Vagina (tissue), 2 donors: ENCODE data around the gene ITGBL1. TPM values are rescaled to one million over a fixed set of nuclear protein-coding genes. Genes with fewer than 3 reads are reported as not detected.

Experiments
- DNase-seq, 2 donors: peaks; one replicate each; pipeline ENCODE4 v3.0.0-alpha.2; 2017; ENCODE audit errors: extremely low spot score in 2 of 2
- H3K27ac ChIP-seq: fragments of 200-600 bp; sonication (generic); one replicate; pipeline ENCODE4 v1.5.1; 2019
- H3K27me3 ChIP-seq: fragments of 200-600 bp; sonication (generic); one replicate; pipeline ENCODE4 v1.5.1; 2019
- H3K36me3 ChIP-seq, 2 donors: fragments of 200-600 bp; sonication (generic); one replicate each; pipeline ENCODE4 v1.5.1; 2017 to 2019
- H3K4me1 ChIP-seq: fragments of 200-600 bp; sonication (generic); one replicate; pipeline ENCODE4 v1.5.1; 2019
- H3K4me3 ChIP-seq, 2 donors: fragments of 200-600 bp; sonication (generic); 1 replicate in 1 of 2; 2 replicates in 1 of 2; pipeline ENCODE4 v1.5.1; 2016 to 2019
- H3K9me3 ChIP-seq: fragments of 200-600 bp; sonication (generic); one replicate; pipeline ENCODE4 v1.5.1; 2019
- POLR2A ChIP-seq, 2 donors: fragments of 450-650 bp; IDR thresholded peaks; one replicate each; pipeline ENCODE4 v1.6.1; 2017; ENCODE audit warnings: antibody characterized with exemption in 2 of 2, mild to moderate bottlenecking in 2 of 2, moderate library complexity in 2 of 2
- POLR2AphosphoS5 ChIP-seq, 2 donors: sonication (generic); formaldehyde crosslinking; IDR thresholded peaks; one replicate each; pipeline ENCODE4 v1.9.0; 2017; ENCODE audit warnings: antibody characterized with exemption in 2 of 2, mild to moderate bottlenecking in 2 of 2, low read depth in 1 of 2; ENCODE audit not compliant: insufficient read depth in 1 of 2
- intact Hi-C: fragments of 100-400 bp; cut with DNase I; formaldehyde crosslinking; loops from one replicate; pipeline ENCODE4 v1.15.1; 2023
- total RNA-seq: library from RNA; depleted of rRNA; stranded (reverse); fragments of >200 nt; gene quantifications from one replicate; pipeline ENCODE4 v1.2.3, GENCODE V29; 2016
- TF ChIP-seq, protein P1 (sequence below), 3 experiments: fragments of 450-650 bp in 2 of 3; fragments of 200-600 bp in 1 of 3; sonication (generic) in 1 of 3; IDR thresholded peaks; one replicate each; pipeline ENCODE4 v1.5.1; 2017 to 2019; ENCODE audit warnings: antibody characterized with exemption in 3 of 3, mild to moderate bottlenecking in 2 of 3, moderate library complexity in 2 of 3

ITGBL1 gene
- total RNA-seq, 1 donor from 2014 or later = 6.4 TPM

DNA sequence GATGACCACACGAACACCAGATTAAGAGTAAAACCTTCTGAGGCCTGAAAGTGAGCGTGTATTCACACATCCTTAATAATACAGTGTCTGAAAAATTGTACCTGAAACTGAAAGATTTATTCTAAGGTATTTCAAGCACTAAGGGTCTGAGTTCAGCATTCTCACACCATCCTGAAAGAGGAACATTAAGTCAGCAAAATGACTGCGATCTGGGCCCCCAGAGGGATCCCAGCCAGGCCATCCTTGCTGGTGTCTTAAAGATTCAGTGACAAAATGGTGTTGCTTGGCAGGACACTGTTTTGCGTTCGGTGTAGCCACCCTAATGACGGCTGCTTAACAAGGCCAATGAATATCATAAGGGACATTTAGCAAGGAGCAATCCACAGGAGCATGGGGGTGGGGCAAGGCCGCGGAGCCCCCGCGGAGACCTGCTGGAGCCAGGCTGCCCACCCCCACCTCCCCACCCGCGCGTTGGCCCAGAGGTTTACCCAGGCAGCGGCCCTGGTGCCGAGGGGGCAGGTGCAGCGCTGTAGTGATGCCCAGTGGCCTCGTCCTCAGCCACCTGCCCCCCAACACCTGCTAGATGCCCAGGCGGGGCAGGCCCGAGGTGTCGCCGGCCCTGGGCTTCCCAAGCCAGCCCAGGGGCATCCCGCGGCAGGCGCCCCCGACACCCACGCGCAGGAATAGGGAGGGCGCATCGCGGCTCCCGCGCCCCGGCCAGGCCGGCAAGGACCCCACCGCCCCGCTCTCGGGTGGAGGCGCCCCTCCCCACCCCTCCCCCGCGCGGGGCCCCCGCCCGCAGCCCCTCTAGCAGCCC, 36.9 kb upstream of the ITGBL1 start:
- Histone ChIP-seq H3K27ac (no peak overlapping the region), H3K4me1 (no peaks in the 10 kb centered on the region), H3K27me3 (peaks cover 7% of the 10 kb centered on the region), H3K4me3 (peak overlapping the region; percentile 44), H3K9me3 (no peaks in the 10 kb centered on the region), H3K36me3 (no peaks in the 10 kb centered on the region)
- no peak for DNase-seq
- TF ChIP-seq POLR2AphosphoS5 (IDR thresholded peaks at IDR 0.05; ENCODE audit: insufficient read depth in 1 of 2, low read depth in 1 of 2) = no peak
- TF ChIP-seq, protein P1, sequence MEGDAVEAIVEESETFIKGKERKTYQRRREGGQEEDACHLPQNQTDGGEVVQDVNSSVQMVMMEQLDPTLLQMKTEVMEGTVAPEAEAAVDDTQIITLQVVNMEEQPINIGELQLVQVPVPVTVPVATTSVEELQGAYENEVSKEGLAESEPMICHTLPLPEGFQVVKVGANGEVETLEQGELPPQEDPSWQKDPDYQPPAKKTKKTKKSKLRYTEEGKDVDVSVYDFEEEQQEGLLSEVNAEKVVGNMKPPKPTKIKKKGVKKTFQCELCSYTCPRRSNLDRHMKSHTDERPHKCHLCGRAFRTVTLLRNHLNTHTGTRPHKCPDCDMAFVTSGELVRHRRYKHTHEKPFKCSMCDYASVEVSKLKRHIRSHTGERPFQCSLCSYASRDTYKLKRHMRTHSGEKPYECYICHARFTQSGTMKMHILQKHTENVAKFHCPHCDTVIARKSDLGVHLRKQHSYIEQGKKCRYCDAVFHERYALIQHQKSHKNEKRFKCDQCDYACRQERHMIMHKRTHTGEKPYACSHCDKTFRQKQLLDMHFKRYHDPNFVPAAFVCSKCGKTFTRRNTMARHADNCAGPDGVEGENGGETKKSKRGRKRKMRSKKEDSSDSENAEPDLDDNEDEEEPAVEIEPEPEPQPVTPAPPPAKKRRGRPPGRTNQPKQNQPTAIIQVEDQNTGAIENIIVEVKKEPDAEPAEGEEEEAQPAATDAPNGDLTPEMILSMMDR (IDR thresholded peaks at IDR 0.05) = no peak
- no peak for TF ChIP-seq POLR2A (IDR thresholded peaks at IDR 0.05)
- intact Hi-C loops = no loop called here

- intact Hi-C loops = no loop called here
- no peak within 1 kb of the TSS for H3K27ac ChIP-seq
- peak within 1 kb of the TSS; percentile 44 for H3K4me3 ChIP-seq
- DNase-seq = no peak
- TF ChIP-seq POLR2A (IDR thresholded peaks at IDR 0.05) (no peak), POLR2AphosphoS5 (IDR thresholded peaks at IDR 0.05; ENCODE audit: insufficient read depth in 1 of 2, low read depth in 1 of 2) (no peak)
- TF ChIP-seq, protein P1 (IDR thresholded peaks at IDR 0.05) = no peak
- no peaks in the 10 kb centered on the region for H3K4me1 ChIP-seq
- no peaks in the 10 kb centered on the region for H3K9me3 ChIP-seq
- peaks cover 7% of the 10 kb centered on the region for H3K27me3 ChIP-seq
- H3K36me3 ChIP-seq = no peaks in the 10 kb centered on the region
Measured at GRCh38 chr13:101416181-101417042, 36.1 kb upstream of the ITGBL1 start, which contains the start of gene NALCN. Gene NALCN, minus strand, starts transcription at chr13:101416508. Its CDS starts 17,382 bp downstream, at chr13:101399126.

- intact Hi-C loops = no loop called here
- TF ChIP-seq, protein P1 (IDR thresholded peaks at IDR 0.05) = no peak
- no peak for TF ChIP-seq POLR2A (IDR thresholded peaks at IDR 0.05)
- no peak for TF ChIP-seq POLR2AphosphoS5 (IDR thresholded peaks at IDR 0.05; ENCODE audit: insufficient read depth in 1 of 2, low read depth in 1 of 2)
- peak overlapping the region; percentile 44 for H3K4me3 ChIP-seq
Measured at GRCh38 chr13:101417043-101417406, 35.5 kb upstream of the ITGBL1 start.

DNA sequence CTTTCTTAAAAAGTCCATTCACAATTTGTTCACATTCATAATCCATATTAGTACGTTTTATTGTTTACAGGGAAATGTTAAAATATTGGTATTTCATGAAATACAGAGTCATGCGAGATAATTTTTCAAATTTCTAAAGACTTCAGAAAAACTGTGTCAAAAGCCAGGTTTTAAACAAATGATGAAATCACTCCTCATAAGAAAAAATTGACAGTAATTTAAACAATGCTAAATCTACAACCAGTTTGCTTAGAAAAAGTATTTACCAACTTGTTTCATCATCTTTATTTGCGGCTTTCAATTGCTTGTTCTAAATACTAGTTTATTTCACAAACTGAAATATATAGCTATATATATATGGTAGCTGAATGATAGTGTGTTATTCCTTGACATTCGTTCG, 35.0 kb upstream of the ITGBL1 start:
- Histone ChIP-seq H3K4me1 (no peaks in the 10 kb centered on the region), H3K9me3 (no peaks in the 10 kb centered on the region), H3K27me3 (peaks cover 7% of the 10 kb centered on the region), H3K27ac (no peak overlapping the region), H3K36me3 (no peaks in the 10 kb centered on the region), H3K4me3 (no peak overlapping the region)
- no peak for DNase-seq
- intact Hi-C loops = no loop called here
- TF ChIP-seq POLR2A (IDR thresholded peaks at IDR 0.05) = no peak
- no peak for TF ChIP-seq POLR2AphosphoS5 (IDR thresholded peaks at IDR 0.05; ENCODE audit: insufficient read depth in 1 of 2, low read depth in 1 of 2)
- TF ChIP-seq, protein P1 (IDR thresholded peaks at IDR 0.05) = no peak

More at GRCh38 chr13:101417043-101417406, 35.5 kb upstream of the ITGBL1 start:
- Histone ChIP-seq H3K4me1 (no peaks in the 10 kb centered on the region), H3K27me3 (peaks cover 7% of the 10 kb centered on the region), H3K9me3 (no peaks in the 10 kb centered on the region), H3K27ac (no peak overlapping the region), H3K36me3 (no peaks in the 10 kb centered on the region)
- DNase-seq = no peak
